ENCODE results near the gene PKP1. TPM values are rescaled to one million over a fixed set of nuclear protein-coding genes. Genes with fewer than 3 reads are reported as not detected.

PKP1 gene
- total RNA-seq, 1 experiment from 2014 or later = 0.30 TPM

DNA sequence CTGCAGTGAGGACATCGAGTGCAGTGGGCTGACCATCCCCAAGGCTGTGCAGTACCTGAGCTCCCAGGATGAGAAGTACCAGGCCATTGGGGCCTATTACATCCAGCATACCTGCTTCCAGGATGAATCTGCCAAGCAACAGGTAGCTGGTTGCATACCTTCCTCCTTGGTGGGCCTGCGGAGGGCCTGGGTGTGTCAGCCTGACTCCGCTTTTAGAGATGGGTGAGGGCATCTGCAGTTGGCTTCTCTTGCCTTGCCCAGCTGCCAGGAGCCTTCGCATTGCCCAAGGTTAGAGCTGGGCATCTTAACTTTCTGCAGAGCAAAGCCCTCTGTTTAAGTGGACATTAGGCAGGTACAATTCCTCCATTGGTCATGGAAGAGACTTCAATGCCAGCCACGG is 33.2 kb downstream of the PKP1 start:
- Mint-ChIP-seq H3K27ac (ENCODE audit: low read depth, unreplicated experiment) (no peak overlapping the region), H3K27me3 (ENCODE audit: insufficient read depth, unreplicated experiment) (no peaks in the 10 kb centered on the region), H3K36me3 (ENCODE audit: insufficient read depth, unreplicated experiment) (peaks cover 4% of the 10 kb centered on the region), H3K4me3 (ENCODE audit: unreplicated experiment) (no peak overlapping the region), H3K9me3 (ENCODE audit: unreplicated experiment) (no peaks in the 10 kb centered on the region), H3K4me1 (ENCODE audit: insufficient read depth, unreplicated experiment) (peaks cover 37% of the 10 kb centered on the region)
- intact Hi-C loops (cut with micrococcal nuclease) = no loop called here
- TF ChIP-seq CTCF (IDR thresholded peaks at IDR 0.05; ENCODE audit: unreplicated experiment) = no peak
- CTCF ChIA-PET = interaction anchor here (1.1 to 26.0 kb wide), 9 partner anchors 8 to 69 kb away, joined by 3 to 445 read pairs (median 11); no protein-coding TSS in a partner anchor
- POLR2A ChIA-PET = interaction anchor here (1.0 to 42.9 kb wide), 3 partner anchors 9 to 35 kb away, joined by 3 to 3819 read pairs (median 4); partner anchors contain the start of gene PKP1
- no TSS peak for BruUV-seq (replicated peaks)
- no peak for DNase-seq (ENCODE audit: unreplicated experiment)

DNA sequence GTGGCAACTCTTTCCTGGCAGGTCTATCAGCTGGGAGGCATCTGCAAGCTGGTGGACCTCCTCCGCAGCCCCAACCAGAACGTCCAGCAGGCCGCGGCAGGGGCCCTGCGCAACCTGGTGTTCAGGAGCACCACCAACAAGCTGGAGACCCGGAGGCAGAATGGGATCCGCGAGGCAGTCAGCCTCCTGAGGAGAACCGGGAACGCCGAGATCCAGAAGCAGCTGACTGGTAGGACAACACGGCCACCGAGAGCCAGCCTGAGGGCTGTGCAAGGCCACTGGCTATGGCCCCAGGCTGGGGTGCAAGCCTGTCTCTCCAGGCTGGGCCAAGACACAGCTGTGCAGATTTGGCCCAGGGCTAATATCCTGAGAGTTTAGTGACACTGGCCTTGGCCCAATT is 34.2 kb downstream of the PKP1 start:
- Mint-ChIP-seq H3K4me1 (ENCODE audit: insufficient read depth, unreplicated experiment) (peaks cover 28% of the 10 kb centered on the region), H3K27ac (ENCODE audit: low read depth, unreplicated experiment) (peak overlapping the region; percentile 78), H3K36me3 (ENCODE audit: insufficient read depth, unreplicated experiment) (peaks cover 4% of the 10 kb centered on the region), H3K4me3 (ENCODE audit: unreplicated experiment) (no peak overlapping the region), H3K27me3 (ENCODE audit: insufficient read depth, unreplicated experiment) (no peaks in the 10 kb centered on the region), H3K9me3 (ENCODE audit: unreplicated experiment) (no peaks in the 10 kb centered on the region)
- no peak for TF ChIP-seq CTCF (IDR thresholded peaks at IDR 0.05; ENCODE audit: unreplicated experiment)
- ChIA-PET CTCF (interaction anchor here (1.1 to 26.0 kb wide), 8 partner anchors 9 to 89 kb away, joined by 3 to 445 read pairs (median 16); no protein-coding TSS in a partner anchor), POLR2A (interaction anchor here (42.9 kb wide), 1 partner anchor 36 kb away, joined by 3819 read pairs; the partner anchor contains the start of gene PKP1)
- intact Hi-C loops (cut with micrococcal nuclease) = no loop called here
- no peak for DNase-seq (ENCODE audit: unreplicated experiment)
- no TSS peak for BruUV-seq (replicated peaks)

DNA sequence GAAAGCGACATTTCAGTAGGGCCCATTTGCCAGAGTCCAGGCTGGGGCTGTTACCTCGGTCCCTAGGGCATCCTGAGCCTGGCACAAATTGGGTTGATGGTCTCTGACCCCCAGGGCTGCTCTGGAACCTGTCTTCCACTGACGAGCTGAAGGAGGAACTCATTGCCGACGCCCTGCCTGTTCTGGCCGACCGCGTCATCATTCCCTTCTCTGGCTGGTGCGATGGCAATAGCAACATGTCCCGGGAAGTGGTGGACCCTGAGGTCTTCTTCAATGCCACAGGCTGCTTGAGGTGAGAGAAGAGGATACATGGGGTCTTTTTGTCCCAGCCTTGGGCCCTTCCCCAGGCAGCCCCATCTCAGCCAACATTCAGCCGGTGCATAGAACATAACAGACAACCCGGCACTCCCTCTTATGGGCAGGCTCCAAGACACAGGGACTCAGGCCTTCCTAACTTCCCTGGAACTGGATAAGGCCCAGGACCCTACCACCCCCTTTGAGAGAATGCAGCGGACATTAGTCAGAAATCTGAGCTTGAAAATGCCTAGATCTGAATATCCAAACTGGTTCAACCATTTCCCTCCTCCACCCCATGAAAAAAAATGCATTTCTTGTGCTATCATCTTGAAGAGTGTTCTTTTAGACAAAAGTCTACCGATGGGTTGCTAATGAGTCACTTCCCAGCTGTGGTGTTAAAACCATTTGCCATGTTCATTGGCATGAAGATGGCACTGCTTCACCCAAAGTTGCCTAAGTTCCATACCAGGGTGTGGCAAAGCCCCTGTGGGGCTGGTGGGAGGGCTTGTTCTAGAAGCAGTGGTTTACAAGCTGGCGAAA is 35.4 kb downstream of the PKP1 start:
- CTCF ChIA-PET = interaction anchor here (1.0 to 26.0 kb wide), 10 partner anchors 8 to 154 kb away, joined by 3 to 445 read pairs (median 8); no protein-coding TSS in a partner anchor
- intact Hi-C loops (cut with micrococcal nuclease) = loop anchor here (1.0 kb wide), 1 partner anchor 9 kb away; no protein-coding TSS in a partner anchor
- BruUV-seq (replicated peaks) = no TSS peak

More for the DNA sequence above, 35.4 kb downstream of the PKP1 start:
- Mint-ChIP-seq H3K27ac (ENCODE audit: low read depth, unreplicated experiment) (peak overlapping the region; percentile 78), H3K4me3 (ENCODE audit: unreplicated experiment) (no peak overlapping the region), H3K27me3 (ENCODE audit: insufficient read depth, unreplicated experiment) (no peaks in the 10 kb centered on the region), H3K36me3 (ENCODE audit: insufficient read depth, unreplicated experiment) (peaks cover 4% of the 10 kb centered on the region), H3K9me3 (ENCODE audit: unreplicated experiment) (no peaks in the 10 kb centered on the region), H3K4me1 (ENCODE audit: insufficient read depth, unreplicated experiment) (peaks cover 24% of the 10 kb centered on the region)
- POLR2A ChIA-PET = interaction anchor here (0.9 to 42.9 kb wide), 6 partner anchors 8 to 37 kb away, joined by 3 to 3819 read pairs (median 4); partner anchors contain the start of gene PKP1
- TF ChIP-seq CTCF (IDR thresholded peaks at IDR 0.05; ENCODE audit: unreplicated experiment) = no peak
- DNase-seq (ENCODE audit: unreplicated experiment) = peak; percentile 61

All from MCF 10A (cell line).